Measurements from ENCODE around the gene PIGC.

Gene PIGC

GRCh38 chr1:172476218-172476811, 32.4 kb upstream of the PIGC start:
- no peak for TF ChIP-seq CTCF (conservative IDR thresholded peaks at IDR 0.05; ENCODE audit: low read depth, low read length)
- no peak for DNase-seq (ENCODE audit: low read depth)
- no peak overlapping the region for H3K4me3 ChIP-seq (ENCODE audit: low read length)

- TF ChIP-seq CTCF (conservative IDR thresholded peaks at IDR 0.05; ENCODE audit: low read depth, low read length): no peak
- H3K4me3 ChIP-seq (ENCODE audit: low read length): no peak overlapping the region
These were observed 30.0 kb upstream of the PIGC start for GRCh38 chr1:172473842-172474241.

GRCh38 chr1:172473302-172473701, 29.4 kb upstream of the PIGC start:
- no peak for TF ChIP-seq CTCF (conservative IDR thresholded peaks at IDR 0.05; ENCODE audit: low read depth, low read length)
- no peak for DNase-seq (ENCODE audit: low read depth)
- H3K4me3 ChIP-seq (ENCODE audit: low read length): no peak overlapping the region

More at GRCh38 chr1:172473842-172474241, 30.0 kb upstream of the PIGC start:
- DNase-seq (ENCODE audit: low read depth): no peak

GRCh38 chr1:172472495-172472894, 28.6 kb upstream of the PIGC start:
- H3K4me3 ChIP-seq (ENCODE audit: low read length): no peak overlapping the region
- DNase-seq (ENCODE audit: low read depth): no peak
- TF ChIP-seq CTCF (conservative IDR thresholded peaks at IDR 0.05; ENCODE audit: low read depth, low read length): no peak

GRCh38 chr1:172471666-172472065, 27.8 kb upstream of the PIGC start:
- TF ChIP-seq CTCF (conservative IDR thresholded peaks at IDR 0.05; ENCODE audit: low read depth, low read length): no peak
- H3K4me3 ChIP-seq (ENCODE audit: low read length): no peak overlapping the region
- DNase-seq (ENCODE audit: low read depth): no peak

- no peak for TF ChIP-seq CTCF (conservative IDR thresholded peaks at IDR 0.05; ENCODE audit: low read depth, low read length)
- DNase-seq (ENCODE audit: low read depth): no peak
- no peak overlapping the region for H3K4me3 ChIP-seq (ENCODE audit: low read length)
These were observed 26.3 kb upstream of the PIGC start for GRCh38 chr1:172470149-172470548.

- H3K4me3 ChIP-seq (ENCODE audit: low read length): no peak overlapping the region
- DNase-seq (ENCODE audit: low read depth): no peak
- TF ChIP-seq CTCF (conservative IDR thresholded peaks at IDR 0.05; ENCODE audit: low read depth, low read length): no peak
These were observed 25.8 kb upstream of the PIGC start for GRCh38 chr1:172469717-172470116.
